Activated naive CD4-positive, alpha-beta T cell treated with anti-CD3 and anti-CD28 coated beads, Interleukin-2, amount 10 ng/mL, durations not matched to agents 7 days and 5 days (primary cell): ENCODE measurements around the gene MACROH2A2.
"Not testable (repeated sequence)": the region's sequence is repeated elsewhere in the genome, so short reads cannot be mapped to it uniquely, and the experiment has no call there.

Experiments
- CTCF ChIA-PET: fragments of 350-600 bp; sonication (Branson Sonifier 250); formaldehyde crosslinking; loops from one replicate; lab custom pipeline; 2021; ENCODE audit warnings: antibody characterized with exemption; lab: Charles Lee
- DNase-seq: peaks from one replicate; pipeline ENCODE4 v3.0.0-alpha.2; 2020
- H3K27ac Mint-ChIP-seq: one replicate; pipeline ENCODE4 v1.8.0; 2021; ENCODE audit warnings: mild to moderate bottlenecking, moderate library complexity, mixed read lengths
- H3K27me3 Mint-ChIP-seq: one replicate; pipeline ENCODE4 v1.8.0; 2021; ENCODE audit warnings: mild to moderate bottlenecking, mixed read lengths
- H3K36me3 Mint-ChIP-seq: one replicate; pipeline ENCODE4 v1.8.0; 2021; ENCODE audit warnings: mixed read lengths
- H3K4me1 Mint-ChIP-seq: one replicate; pipeline ENCODE4 v1.8.0; 2021; ENCODE audit warnings: mixed read lengths
- H3K4me3 Mint-ChIP-seq: one replicate; pipeline ENCODE4 v1.8.0; 2021; ENCODE audit warnings: mild to moderate bottlenecking, moderate library complexity, mixed read lengths
- H3K9me3 Mint-ChIP-seq: one replicate; pipeline ENCODE4 v1.8.0; 2021; ENCODE audit warnings: mixed read lengths

Gene MACROH2A2

DNA sequence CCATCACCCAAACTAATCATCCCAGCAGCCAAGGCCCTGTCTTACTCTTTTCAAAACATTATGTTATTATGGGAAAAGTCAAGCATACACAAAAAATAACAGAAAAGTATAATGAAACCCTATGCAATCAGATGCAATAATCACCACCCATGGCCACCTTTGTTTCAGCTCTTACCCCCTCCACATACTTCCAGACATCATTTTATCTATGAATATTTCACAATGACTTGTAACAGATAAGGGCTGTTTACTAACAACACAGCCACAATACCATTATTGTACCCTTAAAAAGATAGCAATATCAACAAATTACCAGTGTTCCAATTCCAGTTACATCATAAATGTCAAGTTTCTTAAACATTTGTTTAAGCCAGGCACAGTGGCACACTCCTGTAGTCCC is 44.8 kb downstream of the MACROH2A2 start:
- Mint-ChIP-seq H3K36me3 (peaks cover 32% of the 10 kb centered on the region), H3K27me3 (peaks cover 6% of the 10 kb centered on the region), H3K4me1 (peaks cover 27% of the 10 kb centered on the region), H3K4me3 (no peak overlapping the region), H3K9me3 (no peaks in the 10 kb centered on the region), H3K27ac (no peak overlapping the region)
- CTCF ChIA-PET: interaction anchor here (1.3 to 6.2 kb wide), 2 partner anchors 19 to 48 kb away, joined by 3 to 43 read pairs; no protein-coding TSS in a partner anchor
- DNase-seq: no peak

DNA sequence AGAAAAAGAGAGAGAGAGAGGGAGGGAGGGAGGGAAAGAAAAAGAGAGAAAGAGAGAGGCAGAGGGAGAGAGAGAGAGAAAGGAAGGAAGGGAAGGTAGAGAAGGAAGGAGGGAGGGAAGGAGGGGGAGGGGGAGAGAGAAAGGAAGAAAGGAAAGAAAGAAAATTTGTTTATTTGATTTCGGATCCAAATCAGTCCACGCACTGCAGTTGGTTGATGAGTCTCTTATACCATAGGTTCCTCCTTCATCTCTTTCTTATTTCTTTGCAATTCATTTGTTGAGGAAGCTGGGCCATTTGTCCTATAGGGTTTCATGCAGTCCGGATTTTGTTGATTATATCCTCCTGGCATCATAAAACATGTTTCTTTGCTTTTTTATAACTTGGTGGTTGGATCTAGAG is 45.6 kb downstream of the MACROH2A2 start:
- CTCF ChIA-PET: interaction anchor here (3.8 kb wide), 1 partner anchor 18 kb away, joined by 17 read pairs; no protein-coding TSS in a partner anchor
- peaks cover 32% of the 10 kb centered on the region for H3K36me3 Mint-ChIP-seq
- no peak overlapping the region for H3K27ac Mint-ChIP-seq
- peaks cover 20% of the 10 kb centered on the region for H3K4me1 Mint-ChIP-seq
- DNase-seq: no peak
- no peaks in the 10 kb centered on the region for H3K9me3 Mint-ChIP-seq
- peaks cover 6% of the 10 kb centered on the region for H3K27me3 Mint-ChIP-seq
- H3K4me3 Mint-ChIP-seq: no peak overlapping the region

DNA sequence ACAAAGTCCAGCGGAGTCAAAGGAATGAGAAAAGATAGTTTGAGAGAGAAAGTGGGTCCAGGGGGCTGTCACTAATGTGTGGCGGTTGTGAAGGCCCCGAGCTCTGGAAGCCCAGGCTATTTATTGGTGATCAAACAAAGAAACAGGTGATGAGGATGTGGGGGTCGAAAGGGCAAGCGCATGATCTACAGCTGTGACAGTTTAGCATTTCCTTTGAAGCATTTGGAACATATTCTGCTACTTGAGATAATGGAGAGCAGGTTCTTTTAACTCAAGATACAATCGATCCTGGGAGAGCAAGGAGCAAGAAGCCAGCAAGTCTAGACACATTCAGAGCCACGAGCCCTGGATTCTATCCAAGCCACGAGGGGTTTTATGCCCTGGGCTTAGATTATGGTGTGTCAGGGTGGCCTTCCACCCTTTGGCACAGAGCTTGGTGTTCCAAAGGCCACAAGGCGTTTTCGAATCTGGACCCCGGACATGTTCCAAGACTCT is 48.5 kb downstream of the MACROH2A2 start:
- CTCF ChIA-PET: interaction anchor here (3.8 kb wide), 1 partner anchor 15 kb away, joined by 17 read pairs; no protein-coding TSS in a partner anchor
- H3K27me3 Mint-ChIP-seq, H3K4me3 Mint-ChIP-seq, DNase-seq, H3K9me3 Mint-ChIP-seq, H3K4me1 Mint-ChIP-seq, H3K27ac Mint-ChIP-seq: not testable (repeated sequence)
- H3K36me3 Mint-ChIP-seq: peaks cover 24% of the 10 kb centered on the region

DNA sequence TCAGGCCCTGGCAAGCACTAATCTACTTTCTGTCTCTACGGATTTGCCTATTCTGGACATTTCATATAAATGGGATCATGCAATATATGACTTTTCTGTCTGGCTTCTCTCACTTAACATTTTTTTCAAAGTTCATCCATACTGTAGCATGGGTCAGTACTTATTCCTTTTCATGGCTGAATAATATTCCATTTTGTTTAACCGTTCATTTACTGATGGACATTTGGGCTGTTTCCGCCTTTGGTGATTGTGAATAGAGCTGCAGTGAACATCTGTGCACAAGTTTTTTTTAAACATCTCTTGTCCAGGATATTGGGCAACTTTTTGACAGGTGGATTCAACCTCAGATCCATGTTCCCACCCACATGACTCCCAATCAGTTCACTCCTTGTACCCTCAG is 49.0 kb downstream of the MACROH2A2 start:
- Mint-ChIP-seq H3K4me1 (no peaks in the 10 kb centered on the region), H3K27me3 (no peaks in the 10 kb centered on the region), H3K4me3 (no peak overlapping the region), H3K9me3 (no peaks in the 10 kb centered on the region), H3K27ac (no peak overlapping the region), H3K36me3 (peaks cover 21% of the 10 kb centered on the region)
- no peak for DNase-seq
- CTCF ChIA-PET: no interaction called here

DNA sequence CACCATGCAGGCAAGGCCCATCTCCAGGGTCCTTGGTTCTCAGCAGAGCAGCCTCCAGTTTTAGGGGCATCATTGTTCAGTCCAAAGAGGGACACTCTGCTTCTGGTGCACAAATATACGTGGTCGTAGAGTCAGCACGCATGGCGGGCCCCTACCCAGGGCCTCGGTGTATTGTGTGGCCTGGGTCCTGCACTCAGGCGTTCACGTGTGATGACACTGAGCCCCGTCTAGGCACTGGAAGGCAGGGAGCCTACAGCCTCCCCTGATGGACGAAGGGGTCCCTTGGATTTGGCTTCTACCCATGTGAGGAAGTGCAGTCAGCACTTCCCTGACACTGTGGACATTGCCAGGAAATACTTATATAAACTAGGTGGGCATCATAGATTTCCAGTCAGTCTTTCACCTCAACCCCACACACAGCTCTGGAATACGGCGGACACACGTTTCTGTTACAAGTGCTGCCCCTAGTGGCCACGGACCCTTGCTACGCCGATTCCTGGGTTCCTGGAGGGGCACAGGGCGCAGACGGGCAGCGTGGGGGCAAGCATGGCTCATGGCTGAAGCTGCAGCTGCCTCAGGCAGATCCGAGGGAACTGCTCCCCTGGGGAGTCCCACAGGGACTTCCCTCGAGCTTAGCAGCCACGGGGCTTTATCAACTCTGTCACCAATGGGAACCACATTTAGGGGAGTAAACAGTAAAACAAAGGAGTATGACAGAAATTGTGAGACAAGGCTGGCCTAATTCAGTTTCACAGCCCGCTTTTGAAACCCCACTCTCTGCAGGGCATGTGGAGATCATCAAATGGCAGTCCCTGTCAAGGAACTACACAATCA is 54.5 kb downstream of the MACROH2A2 start:
- Mint-ChIP-seq H3K36me3 (peaks cover 2% of the 10 kb centered on the region), H3K4me1 (peaks cover 6% of the 10 kb centered on the region), H3K27ac (no peak overlapping the region), H3K27me3 (no peaks in the 10 kb centered on the region), H3K4me3 (no peak overlapping the region), H3K9me3 (no peaks in the 10 kb centered on the region)
- CTCF ChIA-PET: interaction anchor here (2.1 to 2.9 kb wide), 3 partner anchors 9 to 11 kb away, joined by 5 to 18 read pairs (median 7); no protein-coding TSS in a partner anchor
- DNase-seq: no peak

DNA sequence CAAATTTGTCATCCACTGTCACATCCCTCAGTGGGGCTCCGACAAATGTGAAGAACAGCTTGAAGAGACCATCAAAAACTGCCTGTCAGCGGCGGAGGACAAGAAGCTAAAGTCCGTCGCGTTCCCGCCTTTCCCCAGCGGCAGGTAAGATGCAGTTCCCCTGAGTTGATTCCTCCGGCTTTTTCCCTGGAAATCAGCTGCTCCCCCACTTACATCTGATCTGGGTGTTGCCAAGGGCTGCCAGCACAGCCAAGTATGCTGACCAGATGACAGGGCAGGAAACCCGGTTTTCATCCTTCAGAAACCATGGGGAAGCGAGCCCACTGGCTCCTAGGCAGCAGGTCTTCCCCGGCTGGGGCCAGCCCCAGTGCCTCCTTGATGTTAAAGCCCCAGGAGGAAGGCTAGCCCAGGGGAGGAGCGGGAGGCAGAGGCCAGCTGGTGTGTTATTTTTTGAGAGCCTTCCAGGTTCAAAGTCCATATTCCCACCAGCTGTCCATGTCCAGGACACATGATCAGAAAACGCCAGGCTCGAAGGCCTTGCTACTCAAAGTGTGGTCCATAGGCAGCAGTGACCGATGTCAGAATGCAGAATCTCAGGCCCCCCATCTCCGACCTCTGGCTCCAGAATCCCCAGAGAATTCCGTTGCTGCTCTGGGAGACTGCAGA is 56.6 kb downstream of the MACROH2A2 start:
- peaks cover 2% of the 10 kb centered on the region for H3K36me3 Mint-ChIP-seq
- CTCF ChIA-PET: interaction anchor here (1.1 kb wide), 1 partner anchor 15 kb away, joined by 3 read pairs; no protein-coding TSS in a partner anchor
- peaks cover 8% of the 10 kb centered on the region for H3K4me1 Mint-ChIP-seq
- no peak overlapping the region for H3K4me3 Mint-ChIP-seq
- no peak overlapping the region for H3K27ac Mint-ChIP-seq
- no peak for DNase-seq
- no peaks in the 10 kb centered on the region for H3K9me3 Mint-ChIP-seq
- H3K27me3 Mint-ChIP-seq: no peaks in the 10 kb centered on the region

DNA sequence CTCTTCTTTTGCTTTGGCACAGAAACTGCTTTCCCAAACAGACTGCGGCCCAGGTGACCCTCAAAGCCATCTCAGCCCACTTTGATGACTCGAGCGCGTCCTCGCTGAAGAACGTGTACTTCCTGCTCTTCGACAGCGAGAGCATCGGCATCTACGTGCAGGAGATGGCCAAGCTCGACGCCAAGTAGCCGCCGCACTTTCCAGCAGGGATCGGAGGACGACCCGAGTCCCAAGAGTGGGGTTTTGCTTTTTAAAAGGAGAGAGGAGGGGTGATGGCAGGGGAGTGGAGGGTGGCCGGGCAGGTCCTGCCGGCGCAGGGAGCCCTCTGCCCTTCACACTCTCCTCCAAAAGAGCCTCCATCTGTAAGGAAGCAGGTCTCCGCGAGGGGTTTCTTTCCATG is 58.9 kb downstream of the MACROH2A2 start:
- H3K9me3 Mint-ChIP-seq: no peaks in the 10 kb centered on the region
- H3K27ac Mint-ChIP-seq: no peak overlapping the region
- no peak overlapping the region for H3K4me3 Mint-ChIP-seq
- H3K27me3 Mint-ChIP-seq: no peaks in the 10 kb centered on the region
- no peak for DNase-seq
- peaks cover 10% of the 10 kb centered on the region for H3K4me1 Mint-ChIP-seq
- CTCF ChIA-PET: interaction anchor here (1.5 kb wide), 1 partner anchor 15 kb away, joined by 3 read pairs; no protein-coding TSS in a partner anchor
- H3K36me3 Mint-ChIP-seq: peaks cover 2% of the 10 kb centered on the region

DNA sequence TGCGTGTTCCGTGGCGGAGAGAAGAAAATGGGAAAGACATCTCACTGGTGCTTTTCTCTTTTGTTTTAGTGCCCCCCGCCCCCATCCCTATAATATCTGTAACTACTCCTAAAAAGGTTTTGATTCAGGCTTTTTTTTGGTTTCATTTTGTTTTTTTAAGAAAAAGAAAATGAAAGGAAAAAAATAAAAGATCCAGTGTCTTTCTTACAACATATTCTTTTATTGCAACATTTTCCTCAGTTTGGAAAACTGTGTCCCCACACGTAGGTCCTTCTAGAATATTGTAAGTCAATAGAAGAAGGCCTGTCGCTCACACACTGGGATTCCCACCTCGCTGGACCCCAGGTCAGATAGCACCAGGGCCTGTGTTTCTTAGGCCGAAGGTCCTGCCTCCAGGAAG is 59.4 kb downstream of the MACROH2A2 start:
- CTCF ChIA-PET: no interaction called here

DNA sequence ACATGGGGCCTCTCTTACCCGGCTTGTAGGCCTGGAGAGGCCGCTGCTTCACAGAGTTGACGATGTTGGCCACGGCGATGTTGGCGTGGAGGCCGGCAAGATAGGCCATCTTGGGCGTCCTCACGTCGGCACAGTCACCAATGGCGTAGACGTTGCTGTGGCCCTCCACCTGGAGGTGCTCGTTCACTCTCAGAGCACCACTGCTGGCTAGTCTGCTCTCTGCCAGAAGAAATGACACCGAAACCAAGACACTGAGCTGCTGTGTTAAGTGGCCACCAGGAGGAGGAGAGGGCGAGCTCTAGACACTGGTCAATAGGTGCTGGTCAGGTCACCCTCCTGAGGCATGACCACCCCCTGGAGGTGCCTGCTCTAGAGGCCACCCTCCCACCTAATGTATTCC is 62.3 kb downstream of the MACROH2A2 start:
- DNase-seq: no peak

More for the DNA sequence above, 59.4 kb downstream of the MACROH2A2 start:
- Mint-ChIP-seq H3K4me3 (no peak overlapping the region), H3K27me3 (no peaks in the 10 kb centered on the region), H3K27ac (no peak overlapping the region), H3K4me1 (peaks cover 10% of the 10 kb centered on the region), H3K36me3 (peaks cover 2% of the 10 kb centered on the region), H3K9me3 (no peaks in the 10 kb centered on the region)
- DNase-seq: no peak

DNA sequence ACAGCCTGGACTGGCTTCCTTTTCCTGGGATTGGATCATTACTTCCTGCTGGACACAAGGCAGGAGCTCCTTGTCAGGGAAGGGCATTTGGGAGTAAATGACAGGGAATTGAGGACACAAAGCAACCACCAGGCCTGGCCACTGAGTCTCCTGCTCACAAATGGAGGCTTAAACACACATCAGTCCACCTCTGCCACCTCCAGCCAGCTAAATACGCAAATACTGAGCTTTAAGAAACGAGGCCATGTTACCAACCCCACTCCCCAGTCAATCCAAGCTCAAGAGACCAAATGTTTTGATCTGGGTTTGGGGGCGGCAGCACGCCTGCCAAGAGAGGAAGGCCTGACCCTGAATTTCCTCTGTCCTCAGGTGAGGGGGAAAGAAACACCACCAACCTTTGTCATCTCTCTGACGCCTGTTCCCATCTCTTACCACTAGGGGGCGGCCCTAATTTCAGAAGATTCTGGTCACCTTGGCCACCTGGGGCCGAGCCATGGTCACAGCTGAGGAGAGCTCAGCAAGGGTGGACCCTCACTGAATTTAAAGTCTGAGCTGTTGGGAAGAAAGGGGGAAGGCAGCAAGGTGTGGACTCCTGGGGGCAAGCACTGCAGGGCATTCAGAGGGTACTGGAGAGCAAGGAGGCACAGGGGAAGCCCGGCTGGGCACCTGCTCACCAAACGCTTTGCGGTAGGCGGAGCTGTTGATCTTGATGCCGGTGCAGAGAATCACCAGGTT is 63.5 kb downstream of the MACROH2A2 start:
- CTCF ChIA-PET: interaction anchor here (0.6 to 5.0 kb wide), 38 partner anchors 9 to 619 kb away, joined by 3 to 51 read pairs (median 4); partner anchors contain the start of genes SAR1A and TYSND1

More for the DNA sequence above, 62.3 kb downstream of the MACROH2A2 start:
- no peaks in the 10 kb centered on the region for H3K27me3 Mint-ChIP-seq
- H3K36me3 Mint-ChIP-seq: peaks cover 2% of the 10 kb centered on the region
- no peaks in the 10 kb centered on the region for H3K9me3 Mint-ChIP-seq
- H3K4me3 Mint-ChIP-seq: no peak overlapping the region
- CTCF ChIA-PET: interaction anchor here (0.7 to 5.0 kb wide), 19 partner anchors 8 to 272 kb away, joined by 3 to 51 read pairs (median 8); partner anchors contain the start of genes SAR1A and TYSND1
- H3K27ac Mint-ChIP-seq: no peak overlapping the region
- H3K4me1 Mint-ChIP-seq: peaks cover 10% of the 10 kb centered on the region

DNA sequence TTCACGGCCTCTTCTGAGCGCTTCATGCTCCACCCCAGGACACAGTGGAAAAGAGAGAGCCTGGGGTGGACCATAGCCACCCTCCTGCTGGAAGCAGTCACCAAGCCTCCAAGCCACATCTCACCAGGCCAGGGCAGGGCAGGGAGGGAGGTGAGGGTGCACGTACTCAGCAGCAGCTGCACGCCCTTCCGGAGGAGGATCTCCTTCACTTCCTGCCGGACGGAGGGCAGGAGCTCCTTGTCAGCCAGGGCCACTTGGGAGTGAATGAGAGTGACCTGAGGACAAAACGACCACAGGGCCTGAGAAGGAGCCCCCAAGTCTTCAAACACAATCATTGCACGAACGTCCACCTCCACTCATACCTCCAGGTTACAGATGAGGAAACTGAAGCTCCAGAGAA is 65.0 kb downstream of the MACROH2A2 start:
- Mint-ChIP-seq H3K27me3 (peaks cover 3% of the 10 kb centered on the region), H3K4me3 (no peak overlapping the region), H3K27ac (no peak overlapping the region), H3K9me3 (no peaks in the 10 kb centered on the region), H3K4me1 (peaks cover 2% of the 10 kb centered on the region), H3K36me3 (peaks cover 2% of the 10 kb centered on the region)
- CTCF ChIA-PET: interaction anchor here (1.4 to 5.0 kb wide), 7 partner anchors 11 to 246 kb away, joined by 3 to 43 read pairs (median 10); partner anchors contain the start of gene TYSND1
- no peak for DNase-seq

More for the DNA sequence above, 63.5 kb downstream of the MACROH2A2 start:
- no peak overlapping the region for H3K27ac Mint-ChIP-seq
- H3K36me3 Mint-ChIP-seq: peaks cover 2% of the 10 kb centered on the region
- no peaks in the 10 kb centered on the region for H3K9me3 Mint-ChIP-seq
- peak; percentile 68 for DNase-seq
- H3K27me3 Mint-ChIP-seq: peaks cover 3% of the 10 kb centered on the region
- peaks cover 10% of the 10 kb centered on the region for H3K4me1 Mint-ChIP-seq
- no peak overlapping the region for H3K4me3 Mint-ChIP-seq

DNA sequence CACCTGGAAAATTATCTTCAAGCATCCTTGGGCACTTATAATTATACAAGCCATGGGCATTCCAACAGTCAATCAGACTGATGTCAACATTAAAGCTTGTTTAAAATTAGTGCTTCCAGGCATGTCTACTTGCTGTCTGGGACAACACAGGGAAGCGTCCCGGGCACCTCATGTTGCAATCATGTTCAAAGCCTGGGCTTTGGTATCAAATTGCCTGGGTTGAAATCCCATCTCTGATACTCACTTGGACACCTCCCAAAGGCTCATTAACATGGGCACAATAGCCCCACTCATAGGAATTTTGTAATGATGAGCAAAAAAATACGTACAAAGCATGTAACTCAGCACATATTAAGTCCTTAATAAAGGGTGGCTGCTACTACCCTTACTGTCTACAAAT is 65.5 kb downstream of the MACROH2A2 start:
- H3K9me3 Mint-ChIP-seq: no peaks in the 10 kb centered on the region
- H3K4me3 Mint-ChIP-seq: no peak overlapping the region
- peaks cover 2% of the 10 kb centered on the region for H3K4me1 Mint-ChIP-seq
- CTCF ChIA-PET: interaction anchor here (0.9 to 5.0 kb wide), 10 partner anchors 8 to 246 kb away, joined by 3 to 43 read pairs (median 6); partner anchors contain the start of gene TYSND1
- H3K36me3 Mint-ChIP-seq: peaks cover 2% of the 10 kb centered on the region
- no peak overlapping the region for H3K27ac Mint-ChIP-seq
- peaks cover 3% of the 10 kb centered on the region for H3K27me3 Mint-ChIP-seq
- DNase-seq: no peak

DNA sequence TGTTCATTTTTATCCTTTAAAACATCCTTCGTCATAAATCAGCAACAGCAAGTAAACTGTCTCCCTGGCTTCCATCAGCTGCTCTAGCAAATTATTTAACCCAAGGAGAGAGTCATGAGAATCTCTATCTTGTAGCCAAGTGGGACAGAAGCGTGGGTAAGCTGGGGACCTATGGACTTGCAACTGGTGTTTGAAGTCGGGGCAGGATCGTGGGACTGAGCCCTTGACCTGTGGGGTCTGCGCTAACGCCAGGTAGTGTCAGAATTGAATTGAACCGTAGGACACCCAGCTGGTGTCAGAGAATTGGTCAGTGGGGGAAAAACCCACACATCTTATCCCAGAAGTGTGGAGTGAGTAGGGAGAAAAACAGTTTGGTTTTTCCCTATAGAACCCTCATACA is 66.6 kb downstream of the MACROH2A2 start:
- Mint-ChIP-seq H3K27ac (no peak overlapping the region), H3K4me3 (no peak overlapping the region), H3K9me3 (no peaks in the 10 kb centered on the region), H3K27me3 (peaks cover 3% of the 10 kb centered on the region), H3K4me1 (peaks cover 2% of the 10 kb centered on the region), H3K36me3 (no peaks in the 10 kb centered on the region)
- CTCF ChIA-PET: interaction anchor here (0.9 to 5.0 kb wide), 7 partner anchors 9 to 245 kb away, joined by 3 to 43 read pairs (median 7); partner anchors contain the start of gene TYSND1
- DNase-seq: no peak
